GM21619 (cell line): Measurements from ENCODE around the gene NEAT1.
A peak's percentile ranks its signal among the peaks of the same experiment; 100 is the strongest.

Source experiments
- ATAC-seq: cut with Tn5 transposase; IDR thresholded peaks from one replicate; pipeline ENCODE4 v1.9.1; 2021; ENCODE audit not compliant: unreplicated experiment

The NEAT1 gene

DNA sequence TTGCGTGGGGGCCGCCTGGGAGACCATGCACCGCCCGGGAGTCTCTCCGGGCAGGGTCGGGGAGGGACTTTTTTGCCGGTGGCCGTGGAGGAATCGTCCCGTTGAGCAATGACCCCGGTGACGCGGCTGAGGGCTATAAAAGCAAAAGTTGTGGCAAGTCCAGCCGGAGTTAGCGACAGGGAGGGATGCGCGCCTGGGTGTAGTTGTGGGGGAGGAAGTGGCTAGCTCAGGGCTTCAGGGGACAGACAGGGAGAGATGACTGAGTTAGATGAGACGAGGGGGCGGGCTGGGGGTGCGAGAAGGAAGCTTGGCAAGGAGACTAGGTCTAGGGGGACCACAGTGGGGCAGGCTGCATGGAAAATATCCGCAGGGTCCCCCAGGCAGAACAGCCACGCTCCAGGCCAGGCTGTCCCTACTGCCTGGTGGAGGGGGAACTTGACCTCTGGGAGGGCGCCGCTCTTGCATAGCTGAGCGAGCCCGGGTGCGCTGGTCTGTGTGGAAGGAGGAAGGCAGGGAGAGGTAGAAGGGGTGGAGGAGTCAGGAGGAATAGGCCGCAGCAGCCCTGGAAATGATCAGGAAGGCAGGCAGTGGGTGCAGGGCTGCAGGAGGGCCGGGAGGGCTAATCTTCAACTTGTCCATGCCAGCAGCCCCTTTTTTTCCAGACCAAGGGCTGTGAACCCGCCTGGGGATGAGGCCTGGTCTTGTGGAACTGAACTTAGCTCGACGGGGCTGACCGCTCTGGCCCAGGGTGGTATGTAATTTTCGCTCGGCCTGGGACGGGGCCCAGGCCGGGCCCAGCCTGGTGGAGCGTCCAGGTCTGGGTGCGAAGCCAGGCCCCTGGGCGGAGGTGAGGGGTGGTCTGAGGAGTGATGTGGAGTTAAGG, at the start of gene NEAT1:
Gene NEAT1 (plus strand): TSS at position 166 of the 883 bp plus-strand sequence.
- no peak for ATAC-seq

GRCh38 chr11:65373839-65374580, 48.6 kb upstream of the NEAT1 start:
- ATAC-seq, result no peak

GRCh38 chr11:65375012-65375411, 47.6 kb upstream of the NEAT1 start:
- no peak for ATAC-seq

- ATAC-seq, result no peak
These were observed 46.4 kb upstream of the NEAT1 start for GRCh38 chr11:65376138-65376713.

DNA sequence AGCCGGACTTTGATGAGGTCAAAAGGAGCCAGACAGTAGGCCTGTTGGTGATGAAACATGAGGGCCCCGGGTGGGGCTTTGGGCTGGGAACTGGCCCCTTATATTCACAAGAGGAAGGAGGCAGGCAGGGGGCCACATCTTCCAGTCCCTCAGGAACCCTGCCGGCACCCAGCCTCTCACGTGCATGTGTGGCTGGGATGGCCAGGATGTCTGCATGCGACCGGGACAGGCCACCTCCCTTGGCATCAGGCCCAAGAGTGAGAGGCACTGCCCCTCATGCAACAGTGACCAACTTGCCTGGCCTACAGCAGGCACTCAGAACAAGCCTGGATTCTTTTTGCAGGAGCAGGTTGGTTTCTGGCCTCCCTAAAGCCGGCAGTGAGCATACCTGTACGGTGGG, 45.6 kb upstream of the NEAT1 start:
- no peak for ATAC-seq

DNA sequence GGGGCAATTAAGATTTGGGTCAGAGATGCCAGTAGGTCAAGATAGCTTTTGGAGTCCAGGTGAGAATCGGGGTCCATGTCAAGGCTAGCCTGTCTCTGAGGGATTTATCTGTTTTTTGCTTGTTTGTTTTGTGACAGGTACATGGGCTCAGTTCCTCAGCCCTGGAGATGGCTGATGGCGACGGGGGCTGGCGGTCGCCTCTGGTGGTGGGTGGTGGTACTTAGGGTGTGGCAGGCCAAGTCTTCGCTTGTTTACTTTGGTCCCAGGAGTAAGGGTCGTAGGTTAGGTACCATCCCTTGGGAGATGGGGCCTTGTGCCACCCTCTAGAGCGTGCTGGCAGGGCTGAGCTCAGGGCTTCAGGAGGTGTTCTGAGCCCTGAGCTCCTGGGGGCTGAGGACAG, 44.8 kb upstream of the NEAT1 start:
- no peak for ATAC-seq

- ATAC-seq, result no peak
These were observed 44.2 kb upstream of the NEAT1 start for GRCh38 chr11:65378208-65378927.

DNA sequence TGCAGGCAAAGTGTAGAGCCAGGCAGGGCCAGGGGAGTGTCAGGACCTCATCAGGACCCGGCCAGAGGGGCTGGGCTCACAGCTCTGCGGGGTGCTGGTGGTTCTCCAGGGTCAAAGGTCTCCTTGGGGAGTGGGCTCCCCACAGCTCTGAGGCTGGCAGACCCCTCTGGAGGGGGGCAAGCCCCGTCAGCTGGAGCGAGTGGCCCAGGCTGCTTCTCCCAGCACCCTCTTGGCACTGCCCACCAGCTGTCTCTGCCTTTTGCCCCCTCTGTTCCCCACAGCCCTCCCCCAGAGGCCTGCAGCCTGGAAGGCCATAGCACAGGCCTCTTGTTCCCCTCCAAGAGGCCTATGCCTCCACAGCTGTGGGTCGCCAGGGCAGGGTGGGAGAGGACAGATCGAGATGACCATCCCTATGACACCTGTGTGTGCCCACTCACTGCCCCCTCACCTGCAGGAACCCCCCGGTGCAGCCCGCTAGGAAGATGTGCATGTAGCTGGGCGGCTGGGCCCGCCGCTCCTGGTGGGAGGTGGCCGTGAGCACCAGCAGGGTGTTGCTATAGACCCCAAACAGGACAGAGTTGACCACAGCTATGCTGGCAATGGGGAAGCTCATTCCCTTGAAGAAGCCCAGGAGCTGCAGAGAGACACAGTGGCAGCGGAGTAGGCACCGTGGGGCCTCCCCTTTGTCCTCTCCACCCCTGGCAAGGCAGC, 43.5 kb upstream of the NEAT1 start:
- no peak for ATAC-seq

DNA sequence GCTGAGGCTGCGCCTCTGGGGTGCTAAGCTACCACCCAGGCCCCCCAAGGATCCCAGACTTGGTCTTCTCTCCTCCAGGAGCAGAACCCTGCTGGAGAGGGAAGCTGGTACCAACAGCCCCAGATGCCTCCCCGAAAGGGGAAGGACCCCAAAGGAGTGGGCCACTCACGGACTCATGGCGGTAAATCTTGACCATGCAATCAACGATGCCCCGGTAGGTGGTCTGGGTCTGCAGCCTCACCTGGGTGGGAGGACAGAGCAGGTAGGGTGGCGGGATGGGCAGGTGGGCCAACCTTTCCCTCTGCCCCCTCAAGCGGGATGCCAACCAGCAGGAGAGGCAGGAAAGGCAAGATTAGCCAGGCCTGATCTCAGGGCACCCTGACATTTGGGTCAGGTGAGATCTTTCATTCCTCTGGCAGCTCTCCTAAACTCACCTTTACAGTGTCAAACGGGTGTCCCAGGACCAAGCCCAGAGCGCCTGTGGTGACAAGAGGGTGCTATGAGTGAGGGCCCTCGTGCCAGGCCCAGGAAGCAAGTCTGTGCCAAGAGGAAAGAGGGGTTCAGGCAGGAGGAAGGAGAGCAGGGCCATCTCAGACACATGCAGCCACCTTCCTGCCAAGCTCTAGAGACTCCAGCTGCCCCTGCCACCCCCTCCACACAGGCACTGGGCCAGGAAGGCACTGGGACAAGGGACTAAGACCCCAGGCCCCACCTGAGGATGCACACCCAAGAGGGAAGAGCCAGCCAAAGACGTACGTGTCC, 42.7 kb upstream of the NEAT1 start:
- ATAC-seq, result no peak

DNA sequence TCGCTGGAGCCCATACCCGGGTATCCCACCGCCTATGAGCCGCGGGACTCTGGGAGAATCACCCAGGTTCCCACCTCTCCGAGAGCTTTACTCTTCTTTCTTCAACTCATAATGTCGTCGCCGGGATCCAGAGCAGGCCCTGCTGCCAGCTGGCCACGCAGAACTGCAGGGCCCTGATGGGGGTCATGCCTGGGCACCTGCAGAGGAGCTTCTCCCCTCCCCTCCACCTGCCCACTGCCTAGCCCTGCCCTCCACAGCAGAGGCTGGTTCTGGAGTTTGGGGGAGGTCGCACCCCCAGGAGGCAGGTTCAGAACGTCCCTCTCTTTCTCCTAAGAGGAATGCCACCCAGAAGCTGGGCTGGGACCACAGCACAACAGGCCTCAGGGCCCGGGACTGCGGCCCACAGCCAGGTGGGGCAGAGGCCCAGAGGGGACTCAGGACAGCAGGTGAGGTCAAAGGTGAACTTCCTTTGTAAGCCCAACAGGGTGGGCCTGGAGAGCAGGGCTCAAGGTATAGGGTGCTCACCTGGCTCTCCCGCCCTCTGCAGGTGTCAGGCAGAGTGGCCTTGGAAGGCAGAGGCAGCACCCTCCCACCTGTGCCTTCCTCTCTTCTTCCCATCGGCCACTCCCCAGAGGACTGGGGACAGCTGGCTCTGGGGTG, 42.0 kb upstream of the NEAT1 start:
- ATAC-seq, result no peak

DNA sequence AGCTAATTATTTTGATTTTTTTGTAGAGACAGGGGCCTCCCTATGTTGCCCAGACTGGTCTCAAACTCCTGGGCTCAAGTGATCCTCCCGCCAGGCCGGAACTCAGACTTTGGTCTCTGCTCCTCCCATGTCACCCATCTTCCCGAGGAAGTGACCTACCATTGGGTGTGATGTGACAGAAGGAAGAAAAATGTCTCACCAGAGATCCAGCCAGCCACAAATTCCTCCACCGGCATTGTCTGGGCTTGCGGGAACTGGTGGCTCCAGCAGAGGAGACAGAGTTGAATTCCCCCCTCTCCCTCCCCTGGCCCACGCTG, 40.9 kb upstream of the NEAT1 start:
- peak; percentile 3 for ATAC-seq

GRCh38 chr11:65382033-65382803, 40.4 kb upstream of the NEAT1 start, which contains the start of gene SLC25A45:
SLC25A45 (minus strand) TSS chr11:65382646; CDS start chr11:65381951, 695 bp downstream.
- ATAC-seq, result peak; percentile 59

GRCh38 chr11:65382804-65383368, 39.7 kb upstream of the NEAT1 start:
- ATAC-seq, result no peak

- ATAC-seq, result no peak
These were observed 38.8 kb upstream of the NEAT1 start for GRCh38 chr11:65383778-65384177.

DNA sequence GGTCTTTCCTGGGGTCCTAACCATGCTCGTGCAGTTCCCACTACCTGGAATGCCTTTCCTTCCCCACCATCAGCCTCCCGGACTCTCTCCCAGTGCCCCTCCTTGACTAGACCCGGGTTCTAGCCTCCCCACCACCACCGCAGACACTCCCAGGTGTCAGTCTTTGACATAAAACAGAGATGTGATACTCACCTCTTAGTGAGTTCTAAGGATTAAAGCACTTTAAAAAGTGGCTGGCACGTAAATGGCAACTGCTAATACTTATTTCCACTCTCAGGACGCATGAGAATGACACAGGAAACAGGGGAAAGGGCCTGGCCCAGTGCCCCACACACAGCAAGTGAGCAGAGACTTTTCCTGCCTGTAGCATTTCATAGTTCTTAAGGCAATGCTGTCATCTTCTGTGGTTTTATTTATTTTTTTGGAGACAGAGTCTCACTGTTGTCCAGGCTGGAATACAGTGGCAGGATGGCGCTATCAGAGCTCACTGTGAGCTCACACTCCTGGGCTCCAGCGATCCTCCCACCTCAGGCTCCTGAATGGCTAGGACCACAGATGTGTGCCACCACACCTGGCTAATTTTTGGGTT, 38.2 kb upstream of the NEAT1 start:
- no peak for ATAC-seq

- peak; percentile 25 for ATAC-seq
These were observed 36.1 kb upstream of the NEAT1 start, which contains the start of gene FRMD8 for GRCh38 chr11:65386307-65387140. FRMD8 (plus strand) TSS chr11:65386637; CDS start chr11:65387037, 400 bp downstream.

DNA sequence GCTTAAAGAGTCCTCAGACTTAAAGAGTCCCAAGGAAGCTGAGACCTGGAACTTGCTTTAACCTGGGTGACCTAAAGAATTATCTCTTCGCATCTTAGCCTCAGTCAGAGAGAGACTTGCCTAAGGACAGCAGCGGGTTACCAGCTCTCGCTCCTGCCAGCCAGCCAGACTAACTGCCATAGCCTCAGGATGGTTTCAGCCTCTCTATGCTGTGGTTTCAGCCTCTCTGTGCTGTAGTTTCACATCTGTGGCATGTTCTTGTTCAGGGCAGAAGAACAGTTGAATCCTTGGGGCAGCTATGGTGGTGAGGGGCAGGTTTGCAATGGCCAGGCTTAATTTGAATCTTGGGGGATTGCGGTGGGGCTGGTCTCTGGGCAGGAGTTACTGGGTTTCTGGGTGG, 33.9 kb upstream of the NEAT1 start:
- ATAC-seq, result no peak
